Measurements from ENCODE around the gene CENPX. TPM values are rescaled to one million over a fixed set of nuclear protein-coding genes. Genes with fewer than 3 reads are reported as not detected.

Gene CENPX
- total and polyA plus RNA-seq, 2 of the 13 experiments (the other 11 are each of a cell fraction or from before 2014, with no cell fraction given): 92.7 to 170 TPM

GRCh38 chr17:82022981-82023446 is 336 bp upstream of the CENPX start, which contains the start of gene LRRC45 (continued):
- TF ChIP-seq ZNF574 (CRISPR knock-in tag; IDR thresholded peaks at IDR 0.05) (no peak; the same call in none of the 2 replicates), ZNF607 (CRISPR knock-in tag; IDR thresholded peaks at IDR 0.05; ENCODE audit: borderline replicate concordance) (no peak), IRF9 (CRISPR knock-in tag; IDR thresholded peaks at IDR 0.05; ENCODE audit: borderline replicate concordance) (no peak), ZNF335 (CRISPR knock-in tag; IDR thresholded peaks at IDR 0.05) (no peak), NFYB (CRISPR knock-in tag; IDR thresholded peaks at IDR 0.05) (peak; percentile 91), IKZF1 (IDR thresholded peaks at IDR 0.05) (no peak), HMGXB3 (CRISPR knock-in tag; IDR thresholded peaks at IDR 0.05; ENCODE audit: borderline replicate concordance) (0 out of 2 replicates have a peak, but pooled peaks have one; percentile 73), FIP1L1 (IDR thresholded peaks at IDR 0.05; ENCODE audit: borderline replicate concordance, insufficient read depth, low read depth, low read length) (peak; percentile 76), HNF4G (IDR thresholded peaks at IDR 0.05; ENCODE audit: borderline replicate concordance, low read depth, low read length) (no peak), HNF4G (CRISPR knock-in tag; IDR thresholded peaks at IDR 0.05; ENCODE audit: borderline replicate concordance, low read depth) (no peak), SP4 (CRISPR knock-in tag; IDR thresholded peaks at IDR 0.05) (peak; percentile 99), ZNF598 (CRISPR knock-in tag; IDR thresholded peaks at IDR 0.05; ENCODE audit: borderline replicate concordance) (0 out of 2 replicates have a peak, but pooled peaks have one; percentile 39), GZF1 (CRISPR knock-in tag; IDR thresholded peaks at IDR 0.05) (no peak), ZBTB44 (CRISPR knock-in tag; IDR thresholded peaks at IDR 0.05) (0 out of 2 replicates have a peak, but pooled peaks have one; percentile 14), ZNF619 (CRISPR knock-in tag; IDR thresholded peaks at IDR 0.05) (0 out of 2 replicates have a peak, but pooled peaks have one; percentile 3), FOXK1 (CRISPR knock-in tag; IDR thresholded peaks at IDR 0.05; ENCODE audit: borderline replicate concordance, low read depth) (0 out of 2 replicates have a peak, but pooled peaks have one; percentile 47), CTCF (CRISPR knock-in tag; IDR thresholded peaks at IDR 0.05) (peak; percentile 9; the same call in 1 of the 2 replicates), MAFG (CRISPR knock-in tag; IDR thresholded peaks at IDR 0.05) (no peak)

Data from HepG2 (cell line).